GM10248 (cell line): ENCODE results near the gene EPHA6.
A peak's percentile ranks its signal among the peaks of the same experiment; 100 is the strongest.

Experiments used
- CTCF ChIA-PET: fragments of 300-600 bp; sonication (Branson Sonifier 250); formaldehyde crosslinking; extraction: SDS; loops from one replicate; lab custom pipeline; 2021; ENCODE audit warnings: antibody characterized with exemption; lab: Yijun Ruan, JAX
- POLR2A ChIA-PET: fragments of 350-650 bp; sonication (Branson Sonifier 250); formaldehyde crosslinking; extraction: SDS; loops from one replicate; lab custom pipeline; 2020; ENCODE audit warnings: antibody characterized with exemption; lab: Yijun Ruan, JAX
- DNase-seq: peaks from one replicate; pipeline ENCODE4 v3.0.0; 2012; ENCODE audit errors: extremely low spot score
- TF ChIP-seq, protein P1 (sequence below): IDR thresholded peaks from 2 replicates; pipeline ENCODE4 v1.5.1; 2012; ENCODE audit warnings: mild to moderate bottlenecking, low read depth; ENCODE audit errors: extremely low read depth, missing control alignments, control extremely low read depth

Gene EPHA6

DNA sequence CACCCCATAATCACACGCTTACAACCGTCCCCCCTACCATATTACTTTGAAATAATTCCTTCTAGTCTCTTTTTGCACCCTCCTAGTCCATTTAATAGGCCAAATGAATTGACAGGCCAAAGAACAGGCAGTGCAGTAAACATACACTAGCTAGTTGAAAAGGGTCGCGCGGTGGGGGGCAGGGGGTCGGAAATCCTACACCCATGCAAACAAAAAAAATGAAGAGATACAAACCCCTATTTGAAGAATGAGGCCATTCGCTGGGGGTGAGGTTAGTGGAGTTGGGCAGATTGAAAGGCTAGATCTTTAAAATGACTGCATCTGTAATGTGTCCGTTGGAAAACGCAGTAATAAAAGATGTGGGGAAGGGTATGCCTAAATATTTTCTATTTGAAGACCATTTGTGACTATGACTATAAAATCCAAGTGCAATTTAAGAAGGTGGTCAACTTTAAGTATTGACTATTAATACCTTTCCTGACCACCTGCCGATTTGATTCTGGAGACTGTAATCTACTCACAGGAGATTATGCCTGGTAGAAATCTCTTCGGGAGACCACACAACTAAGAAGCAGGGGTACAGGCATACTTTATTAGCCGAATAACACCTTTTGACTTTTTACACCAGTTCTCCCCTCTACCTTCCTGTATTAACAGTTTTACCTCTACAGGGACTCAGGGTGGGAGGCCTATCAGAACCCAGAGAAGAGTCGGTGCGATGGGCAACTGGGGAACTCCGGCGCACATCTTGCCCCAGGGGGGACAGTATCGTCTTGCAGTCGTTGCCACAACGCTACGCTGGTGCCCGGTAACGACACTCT, 949.4 kb downstream of the EPHA6 start:
- TF ChIP-seq, protein P1, sequence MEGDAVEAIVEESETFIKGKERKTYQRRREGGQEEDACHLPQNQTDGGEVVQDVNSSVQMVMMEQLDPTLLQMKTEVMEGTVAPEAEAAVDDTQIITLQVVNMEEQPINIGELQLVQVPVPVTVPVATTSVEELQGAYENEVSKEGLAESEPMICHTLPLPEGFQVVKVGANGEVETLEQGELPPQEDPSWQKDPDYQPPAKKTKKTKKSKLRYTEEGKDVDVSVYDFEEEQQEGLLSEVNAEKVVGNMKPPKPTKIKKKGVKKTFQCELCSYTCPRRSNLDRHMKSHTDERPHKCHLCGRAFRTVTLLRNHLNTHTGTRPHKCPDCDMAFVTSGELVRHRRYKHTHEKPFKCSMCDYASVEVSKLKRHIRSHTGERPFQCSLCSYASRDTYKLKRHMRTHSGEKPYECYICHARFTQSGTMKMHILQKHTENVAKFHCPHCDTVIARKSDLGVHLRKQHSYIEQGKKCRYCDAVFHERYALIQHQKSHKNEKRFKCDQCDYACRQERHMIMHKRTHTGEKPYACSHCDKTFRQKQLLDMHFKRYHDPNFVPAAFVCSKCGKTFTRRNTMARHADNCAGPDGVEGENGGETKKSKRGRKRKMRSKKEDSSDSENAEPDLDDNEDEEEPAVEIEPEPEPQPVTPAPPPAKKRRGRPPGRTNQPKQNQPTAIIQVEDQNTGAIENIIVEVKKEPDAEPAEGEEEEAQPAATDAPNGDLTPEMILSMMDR = no peak
- CTCF ChIA-PET = interaction anchor here (0.8 to 2.3 kb wide), 7 partner anchors 7 to 302 kb away, joined by 3 to 10 read pairs (median 5); no protein-coding TSS in a partner anchor
- DNase-seq = no peak
- POLR2A ChIA-PET = no interaction called here

DNA sequence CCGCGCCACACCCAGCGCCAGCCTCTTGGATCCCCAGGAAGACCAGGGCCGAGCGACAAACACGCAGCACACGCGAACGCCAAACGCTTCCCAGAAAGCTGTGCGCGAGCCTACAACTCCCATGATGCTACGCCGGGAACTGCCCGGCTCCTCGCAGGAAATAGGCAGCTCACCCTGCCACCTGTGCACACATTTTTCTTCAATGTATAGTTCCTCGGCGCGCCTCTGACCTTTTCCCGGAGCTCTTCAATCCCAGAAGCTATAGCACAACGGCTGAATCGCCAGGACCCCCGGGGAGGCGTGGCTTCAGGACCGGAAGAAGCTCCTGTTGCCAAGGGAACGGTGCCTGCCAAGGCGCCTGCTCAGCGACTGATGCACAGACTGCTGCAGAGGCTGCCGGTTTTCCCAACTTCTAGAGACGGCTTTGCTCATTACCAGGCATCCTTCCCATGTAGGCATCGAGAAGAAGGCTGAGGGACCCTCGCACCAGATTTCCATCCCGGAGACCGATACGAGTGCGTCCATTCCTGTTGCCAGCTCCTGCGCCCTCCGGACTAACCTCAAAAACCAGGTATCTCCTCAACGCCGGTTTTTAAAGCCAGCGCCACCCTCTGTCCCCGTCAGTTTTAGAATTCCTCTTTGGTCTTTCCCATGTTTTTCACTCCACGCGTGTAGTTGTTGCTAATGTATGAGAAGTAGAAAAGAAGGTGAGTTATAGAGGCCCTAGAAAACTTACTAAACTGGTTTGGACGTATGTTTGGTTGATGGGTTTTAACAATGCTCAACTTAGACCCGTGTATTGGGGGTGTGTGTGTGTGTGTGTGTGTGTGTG, 950.2 kb downstream of the EPHA6 start, which contains the start of gene ARL6:
Gene ARL6 (plus strand): TSS at position 352 of the 832 bp plus-strand sequence. CDS start 3,350 bp downstream, outside the sequence.
- CTCF ChIA-PET = interaction anchor here (0.8 to 2.3 kb wide), 9 partner anchors 8 to 301 kb away, joined by 3 to 10 read pairs (median 5); no protein-coding TSS in a partner anchor
- TF ChIP-seq, protein P1 = no peak
- peak; percentile 81 for DNase-seq
- POLR2A ChIA-PET = no interaction called here

DNA sequence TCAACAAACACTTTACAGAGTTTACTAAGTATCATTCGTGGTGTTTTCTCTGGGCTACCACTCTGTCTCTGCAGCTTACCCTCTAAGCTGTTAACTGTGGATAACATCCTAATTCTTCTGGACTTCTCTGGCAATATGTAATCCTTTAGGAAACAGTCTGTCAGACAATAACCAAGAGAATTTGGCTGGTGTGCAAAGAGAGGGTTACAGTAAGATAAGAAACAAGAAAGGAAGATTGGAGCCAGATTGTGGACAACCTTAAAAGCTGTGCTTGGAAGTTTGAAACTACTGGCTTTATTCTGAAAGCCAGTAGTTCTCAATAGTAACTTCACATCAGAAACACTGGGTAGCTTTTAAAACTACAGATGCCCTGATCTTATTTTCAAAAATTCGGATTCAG, 950.9 kb downstream of the EPHA6 start:
- TF ChIP-seq, protein P1 = no peak
- DNase-seq = no peak
- CTCF ChIA-PET = interaction anchor here (0.9 to 2.3 kb wide), 5 partner anchors 9 to 41 kb away, joined by 3 to 10 read pairs (median 5); no protein-coding TSS in a partner anchor
- POLR2A ChIA-PET = no interaction called here

DNA sequence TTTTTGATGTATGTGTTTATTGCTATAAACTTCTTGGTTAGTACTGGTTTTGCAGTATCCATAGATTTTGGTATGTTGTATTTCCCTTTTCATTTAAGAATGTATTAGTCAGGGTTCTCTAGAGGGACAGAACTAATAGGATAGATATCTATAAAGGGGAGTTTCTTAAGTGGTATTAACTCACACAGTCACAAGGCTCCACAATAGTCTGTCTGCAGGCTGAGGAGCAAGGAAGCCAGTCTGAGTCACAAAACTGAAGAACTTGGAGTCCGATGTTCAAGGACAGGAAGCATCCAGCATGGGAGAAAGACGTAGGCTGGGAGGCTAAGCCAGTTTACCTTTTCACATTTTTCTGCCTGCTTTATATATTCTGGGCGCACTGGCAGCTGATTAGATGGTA, 958.5 kb downstream of the EPHA6 start:
- CTCF ChIA-PET = no interaction called here

DNA sequence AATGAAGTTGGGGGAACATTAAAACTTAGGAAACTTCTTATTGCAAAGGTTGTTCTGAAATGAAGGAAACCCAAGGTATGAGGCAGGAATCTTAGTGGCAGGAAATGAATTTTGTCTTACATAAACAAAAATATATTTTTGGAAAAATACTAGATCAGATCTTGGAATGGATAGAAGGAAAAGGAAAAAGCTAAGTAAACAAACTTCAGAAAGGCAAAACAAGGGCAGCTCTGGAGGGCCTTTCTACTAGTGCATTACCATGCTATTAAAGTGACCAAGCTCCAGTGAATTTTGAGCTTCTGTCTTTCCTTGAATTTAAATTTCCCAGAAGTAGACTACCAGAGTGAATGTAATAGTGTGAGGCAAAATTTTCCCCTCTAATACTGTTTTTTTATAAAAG, 963.8 kb downstream of the EPHA6 start:
- TF ChIP-seq, protein P1 = no peak
- ChIA-PET POLR2A (no interaction called here), CTCF (interaction anchor here (1.6 kb wide), 1 partner anchor 14 kb away, joined by 3 read pairs; no protein-coding TSS in a partner anchor)
- no peak for DNase-seq

More for the DNA sequence above, 958.5 kb downstream of the EPHA6 start:
- POLR2A ChIA-PET = no interaction called here
- TF ChIP-seq, protein P1 = no peak
- no peak for DNase-seq
